ENCODE measurements around the gene HEXD.

The HEXD gene

DNA sequence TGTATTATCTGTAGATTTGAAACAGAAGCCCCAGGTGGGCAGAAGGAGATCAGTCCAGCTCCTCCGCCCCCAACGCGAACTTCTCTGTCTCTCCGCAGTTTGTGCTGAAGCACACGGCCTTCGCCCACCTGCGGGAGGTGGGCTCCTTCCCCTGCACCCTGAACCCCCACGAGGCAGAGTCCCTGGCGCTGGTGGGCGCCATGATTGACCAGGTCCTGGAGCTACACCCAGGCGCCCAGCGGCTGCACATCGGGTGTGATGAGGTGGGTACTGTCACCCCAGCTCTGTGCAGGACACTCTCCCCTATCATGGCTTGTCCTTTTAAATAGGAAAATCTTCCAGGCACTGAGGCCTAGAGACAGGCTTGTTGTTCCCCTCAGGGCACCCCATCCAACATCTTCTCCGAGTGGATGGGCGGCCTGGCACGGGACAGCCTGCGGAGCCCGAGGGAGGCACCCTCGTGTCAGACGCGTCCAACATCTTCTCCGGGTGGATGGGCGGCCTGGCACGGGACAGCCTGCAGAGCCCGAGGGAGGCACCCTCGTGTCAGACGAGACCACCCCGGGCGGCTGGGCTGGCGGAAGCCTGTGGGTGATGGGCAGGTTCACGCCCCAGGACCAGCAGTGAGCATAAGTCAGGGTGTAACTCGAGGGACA lies 15.5 kb downstream of the HEXD start:
- H3K4me1 ChIP-seq (ENCODE audit: control insufficient read depth in 1 of 2, insufficient read depth in 1 of 2, low read depth in 1 of 2, low read length in 1 of 2), result no peaks in the 10 kb centered on the region
- H3K27me3 ChIP-seq, result no peaks in the 10 kb centered on the region
- H3K9me3 ChIP-seq, result no peaks in the 10 kb centered on the region
- H3K27ac ChIP-seq, result no peak overlapping the region
- TF ChIP-seq, protein P1, sequence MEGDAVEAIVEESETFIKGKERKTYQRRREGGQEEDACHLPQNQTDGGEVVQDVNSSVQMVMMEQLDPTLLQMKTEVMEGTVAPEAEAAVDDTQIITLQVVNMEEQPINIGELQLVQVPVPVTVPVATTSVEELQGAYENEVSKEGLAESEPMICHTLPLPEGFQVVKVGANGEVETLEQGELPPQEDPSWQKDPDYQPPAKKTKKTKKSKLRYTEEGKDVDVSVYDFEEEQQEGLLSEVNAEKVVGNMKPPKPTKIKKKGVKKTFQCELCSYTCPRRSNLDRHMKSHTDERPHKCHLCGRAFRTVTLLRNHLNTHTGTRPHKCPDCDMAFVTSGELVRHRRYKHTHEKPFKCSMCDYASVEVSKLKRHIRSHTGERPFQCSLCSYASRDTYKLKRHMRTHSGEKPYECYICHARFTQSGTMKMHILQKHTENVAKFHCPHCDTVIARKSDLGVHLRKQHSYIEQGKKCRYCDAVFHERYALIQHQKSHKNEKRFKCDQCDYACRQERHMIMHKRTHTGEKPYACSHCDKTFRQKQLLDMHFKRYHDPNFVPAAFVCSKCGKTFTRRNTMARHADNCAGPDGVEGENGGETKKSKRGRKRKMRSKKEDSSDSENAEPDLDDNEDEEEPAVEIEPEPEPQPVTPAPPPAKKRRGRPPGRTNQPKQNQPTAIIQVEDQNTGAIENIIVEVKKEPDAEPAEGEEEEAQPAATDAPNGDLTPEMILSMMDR (IDR thresholded peaks at IDR 0.05), result no peak
- H3K36me3 ChIP-seq, result peaks cover 36% of the 10 kb centered on the region
- no peak overlapping the region for H3K4me3 ChIP-seq (ENCODE audit: low read depth in 1 of 2, low read length in 1 of 2)

DNA sequence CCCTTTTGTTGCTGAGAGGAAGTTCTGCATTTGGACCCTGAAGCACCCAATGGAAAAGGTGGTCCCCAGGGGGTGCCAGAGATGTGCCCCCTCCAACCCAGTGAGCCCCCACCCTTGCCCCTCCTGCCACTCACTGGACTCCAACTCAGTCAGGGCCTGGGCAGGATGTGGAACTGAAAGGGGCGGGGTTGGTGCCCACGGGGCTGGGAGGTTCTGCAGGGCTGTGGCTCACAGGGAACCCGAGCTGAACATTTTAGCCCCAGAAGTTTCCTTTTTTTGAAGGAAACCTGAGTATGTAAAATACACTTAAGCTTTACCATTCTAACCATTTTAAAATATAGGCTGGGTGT lies 16.0 kb downstream of the HEXD start:
- Histone ChIP-seq H3K4me3 (ENCODE audit: low read depth in 1 of 2, low read length in 1 of 2) (no peak overlapping the region), H3K4me1 (ENCODE audit: control insufficient read depth in 1 of 2, insufficient read depth in 1 of 2, low read depth in 1 of 2, low read length in 1 of 2) (peaks cover 0 to under 1% of the 10 kb centered on the region in 2 experiments), H3K27ac (no peak overlapping the region), H3K9me3 (no peaks in the 10 kb centered on the region), H3K36me3 (peaks cover 41% of the 10 kb centered on the region), H3K27me3 (no peaks in the 10 kb centered on the region)
- TF ChIP-seq, protein P1 (IDR thresholded peaks at IDR 0.05), result no peak

DNA sequence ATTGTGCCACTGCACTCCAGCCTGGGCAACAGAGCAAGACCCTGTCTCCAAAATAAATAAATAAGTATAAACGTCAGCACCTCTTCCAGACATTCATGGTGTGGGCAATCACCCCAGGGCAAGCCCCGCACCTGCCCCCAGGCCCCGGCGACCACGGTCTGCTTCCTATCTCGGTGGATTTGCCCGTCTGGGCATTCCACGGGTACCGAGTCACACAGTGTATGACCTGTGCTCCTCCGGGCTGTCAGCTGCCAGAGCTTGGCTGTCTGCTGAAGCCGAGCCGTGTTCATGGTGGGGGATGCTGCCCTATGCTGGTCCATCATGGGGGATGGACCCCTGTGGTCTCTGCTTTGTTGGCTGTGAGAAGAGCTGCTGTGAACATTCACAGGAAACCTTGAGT lies 17.0 kb downstream of the HEXD start:
- no peak overlapping the region for H3K27ac ChIP-seq
- peaks cover 9% of the 10 kb centered on the region in 2 experiments for H3K4me1 ChIP-seq (ENCODE audit: control insufficient read depth in 1 of 2, insufficient read depth in 1 of 2, low read depth in 1 of 2, low read length in 1 of 2)
- H3K27me3 ChIP-seq, result no peaks in the 10 kb centered on the region
- no peak overlapping the region for H3K4me3 ChIP-seq (ENCODE audit: low read depth in 1 of 2, low read length in 1 of 2)
- H3K36me3 ChIP-seq, result peaks cover 51% of the 10 kb centered on the region
- no peaks in the 10 kb centered on the region for H3K9me3 ChIP-seq
- TF ChIP-seq, protein P1 (IDR thresholded peaks at IDR 0.05), result no peak

DNA sequence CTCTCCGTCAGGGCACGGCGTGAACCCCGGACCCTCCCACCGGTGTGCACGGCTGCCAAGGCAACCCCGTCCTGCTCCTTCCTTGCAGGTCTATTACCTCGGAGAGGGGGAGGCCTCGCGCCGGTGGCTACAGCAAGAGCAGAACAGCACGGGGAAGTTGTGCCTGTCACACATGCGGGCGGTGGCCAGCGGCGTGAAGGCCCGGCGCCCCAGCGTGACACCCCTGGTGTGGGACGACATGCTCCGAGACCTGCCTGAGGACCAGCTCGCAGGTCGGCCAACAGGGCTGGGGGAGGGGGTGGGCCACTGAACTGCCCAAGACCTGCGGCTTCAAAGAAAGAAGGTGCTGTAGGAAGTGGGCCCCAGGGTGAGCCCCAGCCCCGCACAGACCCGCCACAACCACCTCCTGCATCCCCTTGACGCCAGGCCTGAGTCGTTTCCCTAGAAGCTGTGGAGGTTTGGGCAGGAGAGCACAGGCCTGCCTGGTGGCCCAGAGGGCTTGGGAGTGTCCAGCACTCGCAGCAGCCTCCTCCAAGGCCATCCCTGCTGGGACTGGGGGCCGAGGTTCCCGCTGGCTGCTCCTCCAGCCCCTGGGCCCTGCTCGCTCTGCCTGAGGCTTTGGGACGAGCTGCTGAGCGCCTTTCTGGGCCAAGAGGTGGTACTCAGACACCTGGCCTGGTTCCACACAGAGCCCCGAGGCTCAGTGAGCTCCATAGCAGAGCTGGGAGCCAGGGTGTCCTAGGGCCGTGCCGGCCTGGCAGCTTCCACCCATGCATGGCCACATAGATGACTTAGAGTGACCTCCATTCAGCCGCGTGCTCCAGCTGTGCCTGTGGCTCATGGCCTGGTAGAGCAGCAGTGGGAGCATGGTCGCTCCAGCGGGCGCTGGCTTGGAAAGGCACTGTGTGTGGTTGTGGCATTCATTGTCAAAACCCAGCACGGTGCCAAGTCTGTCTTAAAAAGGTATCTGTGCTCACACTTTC lies 17.7 kb downstream of the HEXD start:
- Histone ChIP-seq H3K27me3 (no peaks in the 10 kb centered on the region), H3K4me3 (ENCODE audit: low read depth in 1 of 2, low read length in 1 of 2) (no peak overlapping the region), H3K9me3 (no peaks in the 10 kb centered on the region), H3K4me1 (ENCODE audit: control insufficient read depth in 1 of 2, insufficient read depth in 1 of 2, low read depth in 1 of 2, low read length in 1 of 2) (peaks cover 17% of the 10 kb centered on the region in 2 experiments), H3K36me3 (peaks cover 51% of the 10 kb centered on the region), H3K27ac (no peak overlapping the region)
- TF ChIP-seq, protein P1 (IDR thresholded peaks at IDR 0.05), result no peak

DNA sequence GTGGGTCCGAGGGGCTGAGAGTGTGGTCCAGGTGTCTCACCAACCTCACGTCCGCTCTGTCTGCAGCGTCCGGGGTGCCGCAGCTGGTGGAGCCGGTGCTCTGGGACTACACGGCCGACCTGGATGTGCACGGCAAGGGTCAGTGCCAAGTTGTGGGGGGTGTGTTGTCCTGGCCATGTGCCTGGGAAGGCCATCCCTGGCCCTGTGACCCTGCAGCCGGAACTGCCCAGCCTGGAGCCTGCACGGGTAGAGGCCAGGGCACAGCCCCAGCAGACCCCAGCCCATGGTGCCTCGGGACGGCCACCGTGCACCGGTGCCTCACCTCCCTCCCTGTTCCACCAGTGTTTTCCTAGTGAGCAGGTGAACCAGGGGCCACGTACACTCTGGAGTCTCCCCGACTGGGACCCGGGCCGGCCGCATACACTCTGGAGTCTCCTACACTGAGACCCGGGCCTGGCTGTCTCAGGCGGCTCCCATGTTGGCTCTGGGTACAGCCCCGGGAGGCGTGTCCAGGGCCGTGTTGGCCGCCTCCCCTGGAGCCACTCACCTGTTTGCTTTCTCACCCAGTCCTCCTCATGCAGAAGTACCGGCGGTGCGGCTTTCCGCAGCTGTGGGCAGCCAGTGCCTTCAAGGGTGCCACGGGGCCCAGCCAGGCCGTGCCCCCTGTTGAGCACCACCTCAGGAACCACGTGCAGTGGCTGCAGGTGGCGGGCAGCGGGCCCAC lies 18.6 kb downstream of the HEXD start:
- peaks cover 25 to 26% of the 10 kb centered on the region in 2 experiments for H3K4me1 ChIP-seq (ENCODE audit: control insufficient read depth in 1 of 2, insufficient read depth in 1 of 2, low read depth in 1 of 2, low read length in 1 of 2)
- no peak overlapping the region for H3K4me3 ChIP-seq (ENCODE audit: low read depth in 1 of 2, low read length in 1 of 2)

More for the DNA sequence above, 18.6 kb downstream of the HEXD start:
- Histone ChIP-seq H3K27me3 (no peaks in the 10 kb centered on the region), H3K9me3 (no peaks in the 10 kb centered on the region), H3K36me3 (peaks cover 59% of the 10 kb centered on the region), H3K27ac (no peak overlapping the region)
- TF ChIP-seq, protein P1 (IDR thresholded peaks at IDR 0.05), result no peak

Data from neutrophil (primary cell).